Measurements from ENCODE around the gene CSRNP3. TPM values are rescaled to one million over a fixed set of nuclear protein-coding genes. Genes with fewer than 3 reads are reported as not detected.

CSRNP3 gene
- total and polyA plus RNA-seq, 7 donors = 0.96 to 6.6 (median 3.9) TPM

DNA sequence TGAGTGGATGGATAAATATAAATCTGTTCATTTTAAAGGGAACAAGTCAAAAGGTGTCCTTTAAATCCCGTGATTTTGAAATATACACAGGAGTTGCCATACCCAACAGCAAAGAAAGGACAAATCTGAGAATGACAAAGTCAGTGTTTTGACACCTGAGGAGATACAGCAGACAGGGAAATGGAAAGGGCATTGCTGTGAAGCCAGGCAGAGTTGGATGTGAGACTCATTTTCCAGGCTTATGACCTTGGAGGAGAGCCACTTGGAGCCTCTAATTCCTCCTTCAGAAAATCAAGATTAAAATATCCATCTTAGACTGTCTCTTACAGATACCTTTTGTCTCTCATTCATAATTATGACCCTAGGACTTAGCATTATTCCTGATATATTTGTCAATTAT lies 170.0 kb downstream of the CSRNP3 start:
- no peaks in the 10 kb centered on the region for H3K27me3 ChIP-seq
- no peaks in the 10 kb centered on the region for H3K9me3 ChIP-seq
- H3K27ac ChIP-seq = no peak overlapping the region
- H3K4me3 ChIP-seq = no peak overlapping the region
- WGBS, 2 donors = 88 to 93% methylated on average over 1 of the region's 1 CpG
- TF ChIP-seq POLR2AphosphoS5 (IDR thresholded peaks at IDR 0.05) = no peak
- no peak for TF ChIP-seq EP300 (IDR thresholded peaks at IDR 0.05)
- TF ChIP-seq POLR2A (IDR thresholded peaks at IDR 0.05) = no peak
- no peak for TF ChIP-seq CTCF (IDR thresholded peaks at IDR 0.05)
- H3K4me1 ChIP-seq = peaks cover 0 to 8% (median 4%) of the 10 kb centered on the region in 4 donors
- no peaks in the 10 kb centered on the region for H3K36me3 ChIP-seq
- DNase-seq = no peak
- intact Hi-C loops (cut with DNase I) = no loop called here

DNA sequence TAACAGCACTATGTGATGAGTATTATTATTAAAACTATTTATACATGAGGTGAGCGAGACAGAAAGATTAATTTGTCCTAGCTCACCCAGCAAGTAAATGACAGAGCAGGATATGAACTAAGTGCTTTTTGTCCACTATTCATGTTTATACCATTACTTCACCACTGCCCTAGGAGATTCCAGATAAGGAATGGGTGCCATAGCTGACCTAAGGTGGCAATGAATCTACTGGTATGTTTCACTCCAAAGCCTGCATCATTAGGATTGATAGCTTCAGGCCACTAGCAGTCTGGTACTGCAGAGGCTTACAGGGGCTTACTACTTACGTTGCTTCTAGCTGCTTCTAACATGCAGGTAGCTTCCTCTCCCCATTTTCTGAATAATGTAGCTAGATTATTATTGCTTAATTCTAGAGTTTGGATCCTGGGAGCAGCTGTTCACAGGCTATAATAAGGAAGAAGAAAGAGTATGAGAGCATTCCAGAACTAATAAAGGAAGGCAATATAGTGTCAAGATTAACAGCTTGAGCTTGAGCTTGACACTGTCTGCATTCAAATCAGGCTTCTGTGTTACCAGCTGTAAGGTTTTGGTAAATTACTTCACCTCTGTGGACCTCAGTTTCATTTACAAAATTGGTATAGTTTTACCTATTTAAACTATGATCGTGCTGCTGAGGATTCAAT lies 170.9 kb downstream of the CSRNP3 start:
- no peaks in the 10 kb centered on the region for H3K9me3 ChIP-seq
- intact Hi-C loops (cut with DNase I) = no loop called here
- 34 to 72% methylated on average over 3 of the region's 3 CpGs for WGBS, 2 donors
- no peak overlapping the region for H3K27ac ChIP-seq
- no peak overlapping the region for H3K4me3 ChIP-seq
- H3K27me3 ChIP-seq = no peaks in the 10 kb centered on the region
- no peak for DNase-seq
- no peaks in the 10 kb centered on the region for H3K36me3 ChIP-seq
- TF ChIP-seq CTCF (IDR thresholded peaks at IDR 0.05) = no peak
- TF ChIP-seq POLR2A (IDR thresholded peaks at IDR 0.05) = no peak
- no peaks in the 10 kb centered on the region for H3K4me1 ChIP-seq

DNA sequence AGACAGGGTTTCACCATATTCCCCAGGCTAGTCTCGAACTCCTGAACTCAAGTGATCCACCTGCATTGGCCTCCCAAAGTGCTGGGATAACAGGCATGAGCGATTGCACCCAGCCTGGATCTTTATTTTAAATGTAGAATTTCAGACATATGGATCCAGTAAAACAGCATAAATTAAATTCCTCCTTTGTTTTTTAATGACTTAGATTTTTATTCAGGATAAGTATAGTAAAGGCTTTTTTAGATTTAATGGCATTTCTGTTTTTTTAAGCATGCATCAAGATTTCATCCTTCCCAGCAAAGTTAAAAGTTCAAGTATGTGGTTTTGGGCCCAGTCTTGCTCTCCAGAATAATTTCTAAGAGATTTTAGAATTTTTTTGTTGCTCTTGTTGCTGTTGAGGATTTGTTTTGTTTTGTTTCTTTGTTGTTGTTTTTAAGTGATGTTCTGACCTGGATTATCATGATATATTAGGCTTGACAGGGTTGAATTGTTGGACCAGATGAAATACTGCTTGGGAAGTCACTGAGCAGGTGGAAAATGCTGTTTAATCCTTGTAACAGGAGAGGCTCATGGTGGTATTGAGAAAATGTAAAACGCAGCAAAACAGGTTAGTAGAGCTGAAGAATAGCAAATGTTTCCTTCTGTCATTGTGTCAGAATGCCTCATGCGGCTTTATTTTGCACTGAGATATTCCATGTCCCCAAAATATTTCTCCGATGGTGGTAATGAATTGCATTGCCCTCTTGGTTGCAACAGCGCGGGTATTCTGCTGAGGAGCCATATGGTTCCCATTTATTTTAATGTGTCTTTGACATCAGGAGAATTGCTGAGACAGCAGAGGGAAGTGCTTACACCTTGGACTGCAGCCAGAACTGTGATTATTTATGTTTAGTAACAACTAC lies 176.7 kb downstream of the CSRNP3 start:
- H3K36me3 ChIP-seq = no peaks in the 10 kb centered on the region
- no peak overlapping the region for H3K4me3 ChIP-seq
- H3K27me3 ChIP-seq = no peaks in the 10 kb centered on the region
- H3K27ac ChIP-seq = no peak overlapping the region
- no peaks in the 10 kb centered on the region for H3K9me3 ChIP-seq
- no peak for DNase-seq
- TF ChIP-seq POLR2AphosphoS5 (IDR thresholded peaks at IDR 0.05) = no peak
- no peak for TF ChIP-seq EP300 (IDR thresholded peaks at IDR 0.05)
- TF ChIP-seq POLR2A (IDR thresholded peaks at IDR 0.05) = no peak
- no peak for TF ChIP-seq CTCF (IDR thresholded peaks at IDR 0.05)
- intact Hi-C loops (cut with DNase I) = no loop called here
- WGBS, 2 donors = 81 to 86% methylated on average over 7 of the region's 7 CpGs
- no peaks in the 10 kb centered on the region for H3K4me1 ChIP-seq

DNA sequence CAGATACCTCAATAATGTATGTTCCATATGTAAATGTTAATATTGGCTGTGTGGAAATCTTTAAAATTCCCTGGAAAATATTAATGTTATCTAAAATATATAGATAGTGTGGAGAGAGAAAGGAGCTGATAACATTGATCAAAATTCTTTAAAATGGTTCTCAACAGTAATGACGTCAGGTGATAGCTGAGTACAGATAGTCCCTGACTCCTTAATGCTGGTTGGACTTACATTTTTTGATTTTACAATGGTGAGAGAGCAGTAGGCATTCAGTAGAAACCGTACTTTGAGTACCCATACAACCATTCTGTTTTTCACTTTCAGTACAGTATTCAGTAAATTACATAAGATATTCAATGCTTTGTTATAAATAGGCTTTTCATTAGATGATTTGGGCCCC lies 177.9 kb downstream of the CSRNP3 start:
- WGBS, 2 donors = 93% methylated on average over 2 of the region's 2 CpGs
- intact Hi-C loops (cut with DNase I) = no loop called here
- Histone ChIP-seq H3K36me3 (no peaks in the 10 kb centered on the region), H3K27me3 (no peaks in the 10 kb centered on the region), H3K4me1 (no peaks in the 10 kb centered on the region), H3K9me3 (no peaks in the 10 kb centered on the region), H3K27ac (no peak overlapping the region), H3K4me3 (no peak overlapping the region)
- TF ChIP-seq CTCF (IDR thresholded peaks at IDR 0.05) (no peak), POLR2A (IDR thresholded peaks at IDR 0.05) (no peak), POLR2AphosphoS5 (IDR thresholded peaks at IDR 0.05) (no peak), EP300 (IDR thresholded peaks at IDR 0.05) (no peak)
- DNase-seq = no peak

All from sigmoid colon (tissue), 7 donors.